K562 (cell line): ENCODE data around the gene TBC1D17. TPM values are rescaled to one million over a fixed set of nuclear protein-coding genes. Genes with fewer than 3 reads are reported as not detected.

Source experiments
- BCOR ChIP-seq: fragments of 450-650 bp; IDR thresholded peaks from 2 replicates; pipeline ENCODE4 v1.6.1; 2016
- CTBP1 ChIP-seq: fragments of 450-650 bp; IDR thresholded peaks from 2 replicates; pipeline ENCODE4 v1.6.1; 2016; ENCODE audit warnings: borderline replicate concordance
- GTF2A2 ChIP-seq: IDR thresholded peaks from 2 replicates; pipeline ENCODE4 v1.6.1; 2016; ENCODE audit warnings: mild to moderate bottlenecking, missing genetic modification characterization, missing compliant biosample characterization
- HDGF ChIP-seq: fragments of 450-650 bp; IDR thresholded peaks from 2 replicates; pipeline ENCODE4 v1.6.1; 2016
- HNRNPLL ChIP-seq: fragments of 200-400 bp; formaldehyde crosslinking; IDR thresholded peaks from 2 replicates; pipeline ENCODE4 v1.6.1; 2017; ENCODE audit warnings: low read length, low read depth, mild to moderate bottlenecking; ENCODE audit not compliant: poor library complexity, severe bottlenecking
- NFXL1 ChIP-seq: fragments of 450-650 bp; formaldehyde crosslinking; IDR thresholded peaks from 2 replicates; pipeline ENCODE4 v1.4.0; 2021; ENCODE audit warnings: mild to moderate bottlenecking
- SMAD3 ChIP-seq: fragments of 450-650 bp; formaldehyde crosslinking; conservative IDR thresholded peaks from 2 replicates; pipeline ENCODE4 v1.4.0; 2020; ENCODE audit warnings: mild to moderate bottlenecking
- SMAD4 ChIP-seq: fragments of 250-450 bp; sonication (Bioruptor Pico); conservative IDR thresholded peaks from 2 replicates; pipeline ENCODE4 v1.8.0; 2021; ENCODE audit warnings: inconsistent platforms, mild to moderate bottlenecking, moderate library complexity
- ZNF239 ChIP-seq: fragments of 250-450 bp; sonication (Bioruptor Pico); IDR thresholded peaks from 2 replicates; pipeline ENCODE4 v1.4.0; 2020; ENCODE audit warnings: mild to moderate bottlenecking
- ZNF583 ChIP-seq: fragments of 250-450 bp; sonication (Bioruptor Pico); IDR thresholded peaks from 2 replicates; pipeline ENCODE4 v1.4.0; 2020
- ZNF589 ChIP-seq: fragments of 200-800 bp; sonication (Bioruptor generic); IDR thresholded peaks from 2 replicates; pipeline ENCODE4 v1.6.1; 2016; ENCODE audit warnings: low read depth, missing genetic modification characterization, missing compliant biosample characterization
- polyA plus RNA-seq, 8 experiments: library from polyadenylated mRNA; depleted of rRNA in 4 of 8; stranded (reverse) in 5 of 8; unstranded in 3 of 8; fragments of >200 nt; fragmentation: Nextera tagmentation in 2 of 8; fragmentation: Illumina TruSeq in 1 of 8; extraction: Ambion mirVana in 2 of 8; extraction: Trizol in 1 of 8; gene quantifications; 2 replicates each; pipeline versions ENCODE4 v1.2.1 to v1.2.3, GENCODE V29; 2011 to 2014; ENCODE audit warnings: inconsistent platforms in 1 of 8, missing spikeins in 1 of 8
- total RNA-seq, 7 experiments: library from RNA; depleted of rRNA in 6 of 7; stranded (reverse); fragments of >200 nt in 6 of 7; fragmentation: Illumina TruSeq in 2 of 7; extraction: Trizol in 2 of 7; gene quantifications; 2 replicates each; pipeline versions ENCODE4 v1.2.1 to v1.2.3, GENCODE V29; 2011 to 2021; ENCODE audit warnings: low replicate concordance in 1 of 7
- TF ChIP-seq, protein P1 (sequence below): fragments of 450-650 bp; IDR thresholded peaks from 2 replicates; pipeline ENCODE4 v1.6.1; 2016; ENCODE audit warnings: antibody characterized with exemption
- TF ChIP-seq, protein P2 (sequence below): fragments of 450-650 bp; IDR thresholded peaks from 2 replicates; pipeline ENCODE4 v1.6.1; 2017; ENCODE audit warnings: antibody characterized with exemption, mild to moderate bottlenecking
- TF ChIP-seq, protein P3 (sequence below): fragments of 150-350 bp; IDR thresholded peaks from 2 replicates; pipeline ENCODE4 v1.6.1; 2014; ENCODE audit warnings: low read depth, mild to moderate bottlenecking, low read length, borderline replicate concordance
- TF ChIP-seq, protein P4 (sequence below): fragments of 250-450 bp; sonication (Bioruptor Pico); IDR thresholded peaks from 2 replicates; pipeline ENCODE4 v1.4.0; 2020; ENCODE audit warnings: mild to moderate bottlenecking, moderate library complexity, borderline replicate concordance

Gene TBC1D17
- total and polyA plus RNA-seq, 9 of the 15 experiments (the other 6 are each of a cell fraction or from before 2014, with no cell fraction given) = 0.42 to 16.0 (median 3.8) TPM

DNA sequence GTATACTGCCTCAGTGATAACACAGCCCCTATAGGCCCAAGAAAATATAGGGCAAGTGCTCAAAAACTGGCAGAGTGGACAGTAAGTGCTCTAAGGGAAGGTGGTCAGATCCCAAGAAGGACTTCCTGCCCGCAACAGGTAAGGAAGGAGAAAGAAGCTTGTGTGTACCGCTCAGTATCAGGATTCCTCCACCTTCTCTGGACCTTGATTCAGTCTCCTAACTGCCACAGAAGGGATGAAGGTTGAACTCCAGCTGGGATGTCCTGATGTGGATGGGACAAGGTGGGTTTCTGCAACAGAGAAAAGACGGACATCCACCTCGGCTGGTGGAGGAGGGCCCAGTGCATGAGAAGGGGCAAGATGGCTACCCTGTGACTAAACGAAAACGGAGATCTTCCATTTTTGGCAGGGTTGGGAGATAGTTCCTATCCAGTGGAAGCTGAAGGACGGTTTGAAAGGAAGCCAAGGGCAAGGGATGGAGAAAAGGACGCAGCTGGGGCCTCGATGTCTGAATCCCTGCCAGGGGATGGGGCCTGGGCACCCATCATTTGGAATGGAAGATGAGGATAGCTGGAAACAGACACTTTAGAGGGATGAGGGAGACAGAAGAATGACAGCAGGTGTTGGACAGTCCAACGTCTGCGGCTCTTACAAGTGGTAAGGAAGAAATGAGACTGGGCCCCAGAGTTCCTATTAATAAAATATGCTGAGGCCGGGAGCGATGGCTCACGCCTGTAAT lies 50.2 kb downstream of the TBC1D17 start (continued):
- TF ChIP-seq, protein P1, sequence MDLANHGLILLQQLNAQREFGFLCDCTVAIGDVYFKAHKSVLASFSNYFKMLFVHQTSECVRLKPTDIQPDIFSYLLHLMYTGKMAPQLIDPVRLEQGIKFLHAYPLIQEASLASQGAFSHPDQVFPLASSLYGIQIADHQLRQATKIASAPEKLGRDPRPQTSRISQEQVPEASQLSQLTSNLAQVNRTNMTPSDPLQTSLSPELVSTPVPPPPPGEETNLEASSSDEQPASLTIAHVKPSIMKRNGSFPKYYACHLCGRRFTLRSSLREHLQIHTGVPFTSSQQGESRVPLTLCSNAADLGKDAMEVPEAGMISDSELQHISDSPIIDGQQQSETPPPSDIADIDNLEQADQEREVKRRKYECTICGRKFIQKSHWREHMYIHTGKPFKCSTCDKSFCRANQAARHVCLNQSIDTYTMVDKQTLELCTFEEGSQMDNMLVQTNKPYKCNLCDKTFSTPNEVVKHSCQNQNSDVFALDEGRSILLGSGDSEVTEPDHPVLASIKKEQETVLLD = no peak
- TF ChIP-seq ZNF239 (CRISPR knock-in tag) = peak; percentile 61
- TF ChIP-seq HNRNPLL = no peak
- TF ChIP-seq ZNF583 = peak; percentile 44; the same call in 1 of the 2 replicates
- 0 out of 2 replicates have a peak, but pooled peaks have one; percentile 32 for TF ChIP-seq CTBP1
- TF ChIP-seq, protein P2, sequence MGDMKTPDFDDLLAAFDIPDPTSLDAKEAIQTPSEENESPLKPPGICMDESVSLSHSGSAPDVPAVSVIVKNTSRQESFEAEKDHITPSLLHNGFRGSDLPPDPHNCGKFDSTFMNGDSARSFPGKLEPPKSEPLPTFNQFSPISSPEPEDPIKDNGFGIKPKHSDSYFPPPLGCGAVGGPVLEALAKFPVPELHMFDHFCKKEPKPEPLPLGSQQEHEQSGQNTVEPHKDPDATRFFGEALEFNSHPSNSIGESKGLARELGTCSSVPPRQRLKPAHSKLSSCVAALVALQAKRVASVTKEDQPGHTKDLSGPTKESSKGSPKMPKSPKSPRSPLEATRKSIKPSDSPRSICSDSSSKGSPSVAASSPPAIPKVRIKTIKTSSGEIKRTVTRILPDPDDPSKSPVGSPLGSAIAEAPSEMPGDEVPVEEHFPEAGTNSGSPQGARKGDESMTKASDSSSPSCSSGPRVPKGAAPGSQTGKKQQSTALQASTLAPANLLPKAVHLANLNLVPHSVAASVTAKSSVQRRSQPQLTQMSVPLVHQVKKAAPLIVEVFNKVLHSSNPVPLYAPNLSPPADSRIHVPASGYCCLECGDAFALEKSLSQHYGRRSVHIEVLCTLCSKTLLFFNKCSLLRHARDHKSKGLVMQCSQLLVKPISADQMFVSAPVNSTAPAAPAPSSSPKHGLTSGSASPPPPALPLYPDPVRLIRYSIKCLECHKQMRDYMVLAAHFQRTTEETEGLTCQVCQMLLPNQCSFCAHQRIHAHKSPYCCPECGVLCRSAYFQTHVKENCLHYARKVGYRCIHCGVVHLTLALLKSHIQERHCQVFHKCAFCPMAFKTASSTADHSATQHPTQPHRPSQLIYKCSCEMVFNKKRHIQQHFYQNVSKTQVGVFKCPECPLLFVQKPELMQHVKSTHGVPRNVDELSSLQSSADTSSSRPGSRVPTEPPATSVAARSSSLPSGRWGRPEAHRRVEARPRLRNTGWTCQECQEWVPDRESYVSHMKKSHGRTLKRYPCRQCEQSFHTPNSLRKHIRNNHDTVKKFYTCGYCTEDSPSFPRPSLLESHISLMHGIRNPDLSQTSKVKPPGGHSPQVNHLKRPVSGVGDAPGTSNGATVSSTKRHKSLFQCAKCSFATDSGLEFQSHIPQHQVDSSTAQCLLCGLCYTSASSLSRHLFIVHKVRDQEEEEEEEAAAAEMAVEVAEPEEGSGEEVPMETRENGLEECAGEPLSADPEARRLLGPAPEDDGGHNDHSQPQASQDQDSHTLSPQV = peak; percentile 68
- TF ChIP-seq BCOR = peak; percentile 33; the same call in 1 of the 2 replicates
- TF ChIP-seq, protein P3, sequence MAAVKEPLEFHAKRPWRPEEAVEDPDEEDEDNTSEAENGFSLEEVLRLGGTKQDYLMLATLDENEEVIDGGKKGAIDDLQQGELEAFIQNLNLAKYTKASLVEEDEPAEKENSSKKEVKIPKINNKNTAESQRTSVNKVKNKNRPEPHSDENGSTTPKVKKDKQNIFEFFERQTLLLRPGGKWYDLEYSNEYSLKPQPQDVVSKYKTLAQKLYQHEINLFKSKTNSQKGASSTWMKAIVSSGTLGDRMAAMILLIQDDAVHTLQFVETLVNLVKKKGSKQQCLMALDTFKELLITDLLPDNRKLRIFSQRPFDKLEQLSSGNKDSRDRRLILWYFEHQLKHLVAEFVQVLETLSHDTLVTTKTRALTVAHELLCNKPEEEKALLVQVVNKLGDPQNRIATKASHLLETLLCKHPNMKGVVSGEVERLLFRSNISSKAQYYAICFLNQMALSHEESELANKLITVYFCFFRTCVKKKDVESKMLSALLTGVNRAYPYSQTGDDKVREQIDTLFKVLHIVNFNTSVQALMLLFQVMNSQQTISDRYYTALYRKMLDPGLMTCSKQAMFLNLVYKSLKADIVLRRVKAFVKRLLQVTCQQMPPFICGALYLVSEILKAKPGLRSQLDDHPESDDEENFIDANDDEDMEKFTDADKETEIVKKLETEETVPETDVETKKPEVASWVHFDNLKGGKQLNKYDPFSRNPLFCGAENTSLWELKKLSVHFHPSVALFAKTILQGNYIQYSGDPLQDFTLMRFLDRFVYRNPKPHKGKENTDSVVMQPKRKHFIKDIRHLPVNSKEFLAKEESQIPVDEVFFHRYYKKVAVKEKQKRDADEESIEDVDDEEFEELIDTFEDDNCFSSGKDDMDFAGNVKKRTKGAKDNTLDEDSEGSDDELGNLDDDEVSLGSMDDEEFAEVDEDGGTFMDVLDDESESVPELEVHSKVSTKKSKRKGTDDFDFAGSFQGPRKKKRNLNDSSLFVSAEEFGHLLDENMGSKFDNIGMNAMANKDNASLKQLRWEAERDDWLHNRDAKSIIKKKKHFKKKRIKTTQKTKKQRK = no peak
- TF ChIP-seq SMAD4 (CRISPR knock-in tag) = 0 out of 2 replicates have a peak, but pooled peaks have one; percentile 20
- TF ChIP-seq NFXL1 (CRISPR knock-in tag) = 0 out of 2 replicates have a peak, but pooled peaks have one; percentile 33
- TF ChIP-seq, protein P4, sequence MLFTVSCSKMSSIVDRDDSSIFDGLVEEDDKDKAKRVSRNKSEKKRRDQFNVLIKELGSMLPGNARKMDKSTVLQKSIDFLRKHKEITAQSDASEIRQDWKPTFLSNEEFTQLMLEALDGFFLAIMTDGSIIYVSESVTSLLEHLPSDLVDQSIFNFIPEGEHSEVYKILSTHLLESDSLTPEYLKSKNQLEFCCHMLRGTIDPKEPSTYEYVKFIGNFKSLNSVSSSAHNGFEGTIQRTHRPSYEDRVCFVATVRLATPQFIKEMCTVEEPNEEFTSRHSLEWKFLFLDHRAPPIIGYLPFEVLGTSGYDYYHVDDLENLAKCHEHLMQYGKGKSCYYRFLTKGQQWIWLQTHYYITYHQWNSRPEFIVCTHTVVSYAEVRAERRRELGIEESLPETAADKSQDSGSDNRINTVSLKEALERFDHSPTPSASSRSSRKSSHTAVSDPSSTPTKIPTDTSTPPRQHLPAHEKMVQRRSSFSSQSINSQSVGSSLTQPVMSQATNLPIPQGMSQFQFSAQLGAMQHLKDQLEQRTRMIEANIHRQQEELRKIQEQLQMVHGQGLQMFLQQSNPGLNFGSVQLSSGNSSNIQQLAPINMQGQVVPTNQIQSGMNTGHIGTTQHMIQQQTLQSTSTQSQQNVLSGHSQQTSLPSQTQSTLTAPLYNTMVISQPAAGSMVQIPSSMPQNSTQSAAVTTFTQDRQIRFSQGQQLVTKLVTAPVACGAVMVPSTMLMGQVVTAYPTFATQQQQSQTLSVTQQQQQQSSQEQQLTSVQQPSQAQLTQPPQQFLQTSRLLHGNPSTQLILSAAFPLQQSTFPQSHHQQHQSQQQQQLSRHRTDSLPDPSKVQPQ (CRISPR knock-in tag) = 0 out of 2 replicates have a peak, but pooled peaks have one; percentile 17
- TF ChIP-seq ZNF589 (CRISPR knock-in tag) = 0 out of 2 replicates have a peak, but pooled peaks have one; percentile 5
- 0 out of 2 replicates have a peak, but pooled peaks have one; percentile 12 for TF ChIP-seq SMAD3 (CRISPR knock-in tag)
- 0 out of 2 replicates have a peak, but pooled peaks have one; percentile 34 for TF ChIP-seq HDGF
- peak; percentile 49; the same call in 1 of the 2 replicates for TF ChIP-seq GTF2A2 (tag)
